MV-4-11 (cell line): ENCODE results near the gene ZRANB3.
"Not testable (repeated sequence)": the region's sequence is repeated elsewhere in the genome, so short reads cannot be mapped to it uniquely, and the experiment has no call there.

Experiments used
- DNase-seq: peaks from one replicate; lab custom pipeline; 2025; lab: John Stamatoyannopoulos, UW

The ZRANB3 gene

DNA sequence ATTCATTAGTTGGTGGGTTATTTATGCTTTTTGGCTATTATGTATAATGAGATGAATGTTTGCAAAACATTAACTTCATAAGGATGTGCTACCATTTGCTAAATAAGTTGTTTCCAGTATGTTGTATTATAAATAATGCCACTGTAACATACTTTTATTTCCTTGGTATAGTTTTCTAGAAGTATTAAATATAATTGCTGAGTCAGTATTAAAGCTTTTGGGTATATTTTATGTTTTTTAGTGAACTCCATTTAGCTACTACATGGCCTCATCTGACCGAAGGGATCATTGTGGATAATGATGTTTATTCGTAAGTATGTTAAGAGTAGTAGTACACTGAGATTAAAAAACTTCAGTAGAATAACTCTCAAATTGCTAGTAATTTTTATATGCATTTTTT lies 405.1 kb downstream of the ZRANB3 start:
- DNase-seq = no peak

DNA sequence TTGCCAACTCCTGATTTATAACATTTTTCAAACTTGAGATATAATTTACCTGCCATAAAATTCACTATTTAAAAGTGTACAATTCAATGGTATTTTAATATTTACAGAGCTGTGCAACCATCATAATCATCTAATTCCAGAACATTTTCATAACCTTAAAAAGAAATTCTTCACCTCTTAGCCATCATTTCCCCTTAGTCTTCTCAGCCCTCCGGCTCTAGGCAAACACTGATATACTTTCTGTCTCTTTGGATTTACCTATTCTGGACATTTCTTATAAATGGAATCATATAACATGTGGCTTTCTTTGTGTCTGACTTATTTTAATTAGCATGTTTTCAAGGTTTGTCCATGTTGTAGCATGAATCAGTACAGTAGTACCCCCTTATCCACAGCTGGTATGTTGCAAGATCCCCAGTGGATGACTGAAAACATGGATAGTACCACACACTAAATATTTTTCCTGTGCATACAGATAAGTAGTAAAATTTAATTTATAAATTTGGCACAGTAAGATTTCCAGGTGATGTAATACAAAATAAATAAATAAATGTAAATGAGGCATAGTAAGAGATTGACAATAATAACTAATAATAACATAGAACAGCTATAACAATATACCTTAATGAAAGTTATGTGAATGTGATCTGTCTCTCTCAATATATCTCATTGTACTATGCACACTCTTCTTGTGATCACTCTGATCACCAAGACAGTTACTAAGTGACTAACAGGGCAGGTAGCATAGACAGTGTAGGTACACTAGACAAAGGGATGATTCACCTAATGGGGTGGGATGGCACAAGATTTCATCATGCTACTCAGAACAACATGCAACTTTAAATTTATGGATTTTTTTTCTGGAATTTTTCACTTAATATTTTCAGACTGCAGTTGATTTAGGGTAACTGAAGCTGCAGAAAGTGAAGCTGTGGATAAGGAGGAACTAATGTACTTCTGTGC lies 405.8 kb downstream of the ZRANB3 start:
- DNase-seq = no peak

DNA sequence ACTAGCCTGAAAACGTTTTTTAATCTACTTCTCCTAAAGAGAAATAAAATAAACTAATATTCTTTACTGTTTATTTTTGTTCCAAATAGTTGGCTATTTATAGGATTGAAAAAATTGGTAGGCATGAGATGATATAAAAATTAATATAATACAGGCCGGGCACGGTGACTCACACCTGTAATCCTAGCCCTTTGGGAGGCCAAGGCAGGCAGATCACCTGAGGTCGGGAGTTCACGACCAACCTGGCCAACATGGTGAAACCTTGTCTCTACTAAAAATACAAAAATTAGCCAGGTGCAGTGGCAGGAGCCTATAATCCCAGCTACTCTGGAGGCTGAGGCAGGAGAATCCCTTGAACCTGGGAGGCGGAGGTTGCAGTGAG lies 409.4 kb downstream of the ZRANB3 start:
- DNase-seq = not testable (repeated sequence)

DNA sequence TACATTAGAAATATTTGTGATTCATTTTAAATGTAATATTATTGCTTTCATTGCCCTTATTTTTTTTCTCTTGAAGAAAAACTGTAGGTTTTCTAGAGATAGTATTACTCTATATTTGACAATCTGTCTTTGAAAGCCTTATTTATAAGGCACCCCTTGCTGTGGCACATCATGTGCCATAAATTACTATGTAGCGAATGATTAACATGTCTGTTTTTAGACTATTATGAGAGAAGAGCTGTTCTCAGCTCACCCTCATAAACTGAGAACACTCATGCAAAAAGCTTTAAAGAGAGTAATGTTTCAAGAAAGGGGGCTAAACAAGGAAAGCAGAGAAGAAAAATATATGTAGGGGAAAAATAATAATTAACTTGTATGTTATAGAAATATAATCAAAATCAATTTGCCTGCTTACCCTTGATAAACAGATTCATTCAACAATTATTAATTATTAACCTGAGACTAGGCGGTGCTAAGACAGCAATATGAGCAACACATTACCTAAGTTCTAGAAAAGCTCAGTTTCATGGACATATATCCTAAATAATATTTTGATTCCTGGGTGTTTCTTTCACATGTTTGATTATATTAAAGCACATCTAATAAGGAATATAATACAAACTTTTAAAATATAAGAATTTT lies 409.9 kb downstream of the ZRANB3 start:
- DNase-seq = no peak

DNA sequence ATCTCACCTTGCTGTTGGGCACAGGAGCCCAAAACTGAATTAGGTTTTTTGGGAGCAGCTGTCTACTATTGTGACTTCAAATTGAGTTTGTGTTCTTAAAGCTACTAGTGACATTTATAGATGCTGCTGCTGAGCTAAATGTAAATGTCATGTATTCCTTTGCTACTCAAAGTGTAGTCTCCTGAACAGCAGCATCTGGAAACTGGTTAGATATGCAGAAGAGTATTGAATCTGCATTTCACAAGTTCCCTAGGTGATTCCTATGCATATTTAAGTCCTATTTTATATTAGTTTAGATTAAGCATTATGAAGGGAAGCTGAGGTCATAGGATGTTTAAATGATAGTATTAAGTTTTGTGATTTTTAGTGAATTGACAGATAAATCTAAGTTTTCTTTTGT lies 411.4 kb downstream of the ZRANB3 start:
- DNase-seq = no peak

DNA sequence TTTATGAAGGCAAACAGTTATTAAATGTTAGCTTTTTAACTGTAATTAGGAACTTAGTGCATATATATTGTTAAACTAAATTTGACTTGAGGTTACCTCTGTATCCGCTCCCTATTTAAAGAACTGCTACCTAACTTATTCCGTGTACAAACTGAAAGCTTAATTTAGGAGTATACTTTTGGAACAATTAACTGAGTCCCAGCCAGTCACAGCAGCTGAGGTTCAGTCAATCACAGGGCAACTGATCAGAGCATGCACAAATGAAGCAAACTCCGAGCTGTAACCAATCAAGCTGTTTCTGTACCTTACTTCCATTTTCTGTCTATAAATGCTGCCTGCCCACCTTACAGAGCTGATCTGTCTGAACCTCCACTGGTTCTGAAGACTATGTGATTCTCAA lies 417.7 kb downstream of the ZRANB3 start:
- no peak for DNase-seq

DNA sequence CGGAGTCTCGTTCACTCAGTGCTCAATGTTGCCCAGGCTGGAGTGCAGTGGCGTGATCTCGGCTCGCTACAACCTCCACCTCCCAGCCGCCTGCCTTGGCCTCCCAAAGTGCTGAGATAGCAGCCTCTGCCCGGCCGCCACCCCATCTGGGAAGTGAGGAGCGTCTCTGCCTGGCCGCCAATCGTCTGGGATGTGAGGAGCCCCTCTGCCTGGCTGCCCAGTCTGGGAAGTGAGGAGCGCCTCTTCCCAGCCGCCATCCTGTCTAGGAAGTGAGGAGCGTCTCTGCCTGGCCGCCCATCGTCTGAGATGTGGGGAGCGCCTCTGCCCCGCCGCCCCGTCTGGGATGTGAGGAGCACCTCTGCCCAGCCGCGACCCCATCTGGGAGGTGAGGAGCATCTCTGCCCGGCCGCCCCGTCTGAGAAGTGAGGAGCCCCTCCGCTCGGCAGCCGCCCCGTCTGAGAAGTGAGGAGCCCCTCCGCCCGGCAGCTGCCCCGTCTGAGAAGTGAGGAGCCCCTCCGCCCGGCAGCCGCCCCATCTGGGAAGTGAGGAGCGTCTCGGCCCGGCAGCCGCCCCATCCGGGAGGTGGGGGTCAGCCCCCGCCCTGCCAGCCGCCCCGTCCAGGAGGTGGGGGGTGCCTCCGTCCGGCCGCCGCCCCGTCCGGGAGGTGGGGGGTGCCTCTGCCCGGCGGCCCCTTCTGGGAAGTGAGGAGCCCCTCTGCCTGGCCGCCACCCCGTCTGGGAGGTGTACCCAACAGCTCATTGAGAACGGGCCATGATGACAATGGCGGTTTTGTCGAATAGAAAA lies 425.3 kb downstream of the ZRANB3 start:
- not testable (repeated sequence) for DNase-seq

DNA sequence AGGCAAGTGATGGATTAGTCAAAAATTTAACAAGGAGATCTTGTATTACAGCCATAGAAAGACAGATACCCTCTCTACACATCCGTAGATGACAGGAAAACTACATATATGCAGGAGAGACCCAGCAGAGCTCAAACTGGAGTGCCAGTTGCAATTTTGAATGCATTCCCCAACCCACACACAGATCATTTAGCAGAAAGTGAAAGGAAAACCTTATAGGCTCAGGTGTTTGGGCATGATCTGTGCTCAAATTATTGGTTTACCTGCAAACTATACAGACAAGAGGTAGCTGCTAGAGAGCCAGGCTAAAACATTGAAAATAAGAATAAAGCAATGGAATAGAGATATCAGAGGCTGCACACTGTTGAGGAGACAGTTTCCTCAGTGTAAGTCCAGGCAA lies 427.2 kb downstream of the ZRANB3 start:
- no peak for DNase-seq

DNA sequence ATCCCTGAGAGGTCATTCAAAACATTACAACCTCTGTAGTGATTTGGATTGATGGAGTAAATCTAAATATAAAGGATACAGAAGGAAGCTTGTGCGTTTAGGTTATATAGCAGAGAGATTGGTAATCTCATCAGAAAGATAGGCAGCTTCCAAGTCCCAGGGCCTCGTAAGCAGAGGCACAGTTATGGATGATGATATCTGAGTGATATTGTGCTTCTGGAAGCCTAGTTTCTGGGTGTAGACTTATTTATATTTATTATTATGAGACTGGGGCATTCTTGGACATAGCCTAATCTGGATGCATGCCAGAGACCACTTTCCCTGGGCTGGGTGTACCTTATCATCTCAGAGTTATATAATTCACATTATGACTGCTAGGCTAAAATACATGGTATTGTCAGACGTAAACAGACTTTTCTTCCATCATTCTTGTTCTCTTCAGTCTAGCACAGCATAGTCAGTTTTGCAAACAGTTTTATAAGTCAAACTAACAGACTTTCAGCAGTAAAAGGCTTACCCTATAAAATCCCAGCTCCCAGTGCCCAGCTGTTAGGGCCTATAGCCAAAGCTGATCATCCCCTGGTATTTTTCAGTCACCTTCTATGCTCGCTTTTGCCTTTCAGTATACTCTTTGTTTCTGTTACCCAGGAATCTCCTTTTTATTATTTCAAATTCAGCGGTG lies 431.1 kb downstream of the ZRANB3 start:
- no peak for DNase-seq

DNA sequence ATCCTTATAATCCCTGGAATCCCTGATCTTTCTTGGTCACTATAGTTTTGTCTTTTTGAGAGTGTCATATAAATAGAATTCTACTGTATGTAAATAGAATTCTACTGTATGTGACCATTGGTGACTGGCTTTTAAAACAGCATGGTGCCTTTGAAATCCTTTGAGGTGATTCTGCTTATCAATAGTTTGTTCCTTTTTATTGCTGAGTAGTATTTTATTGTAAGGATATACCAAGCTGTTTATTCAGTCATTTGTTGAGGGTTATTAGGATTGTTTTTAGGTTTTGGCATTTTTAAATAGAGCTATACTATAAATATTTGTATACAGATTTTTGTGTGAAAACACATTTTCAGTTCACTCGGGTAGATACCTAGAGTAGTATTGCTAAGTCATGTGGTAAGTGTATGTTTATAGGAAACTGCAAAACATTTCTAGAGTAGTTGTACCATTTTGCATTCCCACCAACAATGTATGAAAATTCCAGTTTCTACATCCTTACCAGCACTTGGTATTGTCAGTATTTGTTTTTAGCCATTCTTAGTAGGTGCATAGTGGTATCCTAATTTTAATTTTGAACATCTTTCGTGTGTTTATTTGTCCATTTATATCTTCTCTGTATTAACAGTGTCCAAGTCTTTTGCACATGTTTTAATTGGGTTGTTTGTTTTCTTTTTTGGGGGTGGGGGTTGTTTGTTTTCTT lies 433.3 kb downstream of the ZRANB3 start:
- DNase-seq = no peak

DNA sequence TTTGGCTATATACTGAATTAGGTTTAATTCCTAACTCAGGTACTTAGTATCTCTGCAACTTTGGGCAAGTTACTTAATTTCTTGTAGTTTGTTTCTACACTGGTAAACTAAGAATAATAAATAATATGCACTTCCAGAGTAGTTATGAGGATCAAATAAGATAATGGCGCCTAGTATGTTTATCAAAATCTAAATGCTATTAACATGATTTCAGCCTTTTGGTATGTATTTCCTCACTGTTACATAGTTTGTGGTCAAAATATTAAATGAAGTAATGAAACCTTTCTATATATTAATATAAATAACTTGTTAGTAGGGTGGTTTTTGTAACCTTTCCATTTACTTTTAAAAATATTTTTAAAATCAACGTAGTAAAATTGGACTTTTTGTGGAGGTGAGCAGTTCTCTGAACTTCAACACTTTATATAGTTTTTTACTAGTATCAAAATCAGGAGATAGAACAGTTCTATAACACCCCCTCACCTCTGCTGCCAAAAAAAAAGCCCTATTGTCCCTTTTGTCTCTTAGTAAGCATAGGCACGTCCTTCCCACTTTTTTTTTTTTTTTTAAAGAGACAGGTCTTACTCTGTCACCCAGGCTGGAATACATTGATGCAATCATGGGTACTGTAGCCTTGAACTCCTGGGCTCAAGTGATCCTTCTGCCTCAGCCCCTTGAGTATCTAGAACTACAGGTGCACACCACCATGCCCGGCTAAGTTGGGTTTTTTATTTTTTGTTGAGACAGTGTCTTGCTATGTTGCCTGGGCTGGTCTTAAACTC lies 434.2 kb downstream of the ZRANB3 start:
- DNase-seq = no peak

DNA sequence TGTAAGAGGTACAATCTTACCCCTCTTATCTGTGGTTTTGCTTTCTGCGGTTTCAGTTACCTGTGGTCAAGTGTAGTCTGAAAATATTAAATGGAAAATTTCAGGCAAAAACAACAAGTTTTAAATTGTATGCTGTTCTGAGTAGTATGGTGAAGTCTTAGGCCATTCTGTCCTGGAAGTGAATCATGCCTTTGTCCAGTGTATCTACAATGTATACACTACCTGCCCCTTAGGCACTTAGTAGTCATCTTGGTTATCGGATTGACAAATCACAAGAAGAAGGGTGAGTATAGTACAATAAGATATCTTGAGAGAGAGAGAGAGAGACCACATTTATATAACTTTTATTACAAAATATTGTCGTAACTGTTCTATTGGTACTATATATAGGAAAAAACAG lies 435.4 kb downstream of the ZRANB3 start:
- DNase-seq = no peak

DNA sequence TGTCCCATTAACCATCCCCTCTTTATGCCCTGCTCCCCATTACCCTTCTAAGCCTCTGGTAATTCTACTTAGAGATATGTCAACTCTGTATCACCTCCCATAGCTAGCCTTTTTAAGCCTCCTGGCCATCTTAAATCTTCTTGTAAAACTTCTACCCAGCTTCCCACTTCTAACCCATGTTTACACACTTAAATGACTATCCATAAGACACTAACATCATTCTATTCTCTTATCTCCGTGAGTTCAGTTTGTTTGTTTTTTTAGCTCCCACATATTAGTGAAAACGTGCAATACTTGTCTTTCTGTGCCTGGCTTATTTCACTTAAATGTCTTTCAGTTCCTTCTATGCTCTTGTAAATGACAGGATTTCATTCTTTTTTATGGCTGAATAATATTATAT lies 436.5 kb downstream of the ZRANB3 start:
- no peak for DNase-seq

DNA sequence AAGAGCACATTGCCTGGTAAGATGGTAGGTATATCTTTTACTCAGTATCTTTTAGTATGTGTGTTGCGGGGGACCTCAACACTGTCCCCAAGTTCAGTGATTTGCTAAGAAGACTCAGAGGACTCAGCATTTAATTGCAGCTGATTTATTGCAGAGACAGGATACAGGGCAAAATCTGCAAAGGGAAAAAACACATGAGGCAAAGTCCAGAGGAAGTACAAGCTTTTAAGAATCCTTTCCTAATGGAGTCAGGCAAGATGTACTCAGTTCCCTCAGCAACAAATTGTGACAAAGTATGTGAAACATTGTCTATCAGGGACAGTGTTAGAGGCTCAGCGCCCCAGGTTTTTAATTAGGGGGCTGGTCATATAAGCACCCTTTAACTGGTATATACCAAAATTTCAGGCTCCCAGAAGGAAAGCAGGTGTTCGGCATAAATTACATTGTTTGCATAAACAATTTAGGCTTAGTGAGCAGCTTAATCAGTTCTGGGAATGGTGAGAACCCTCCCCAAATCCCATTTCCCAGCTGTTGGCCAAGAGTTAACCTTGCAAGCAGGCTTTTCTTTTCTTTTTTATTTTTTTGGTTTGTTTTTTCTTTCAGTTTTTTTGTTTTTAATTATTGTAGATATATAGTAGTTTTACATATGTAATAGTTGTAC lies 437.2 kb downstream of the ZRANB3 start:
- DNase-seq = no peak

DNA sequence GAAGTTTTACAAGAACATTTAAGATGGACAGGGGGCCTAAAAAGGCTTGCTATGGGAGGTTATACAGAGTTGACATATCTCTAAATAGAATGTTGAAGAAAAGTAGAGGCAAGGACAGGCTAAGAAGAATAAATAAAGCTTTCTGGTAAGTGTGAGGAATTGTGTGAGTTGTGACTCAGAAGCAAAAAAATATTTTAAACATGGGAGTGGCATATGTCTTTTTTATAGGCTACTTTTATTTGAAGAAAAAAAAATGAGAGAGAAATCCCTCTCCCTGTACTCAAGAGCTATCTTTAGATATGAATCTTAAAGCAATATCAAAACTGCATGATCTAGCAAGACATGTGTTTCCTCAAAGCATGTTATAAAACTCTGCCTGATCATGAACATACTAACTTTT lies 437.8 kb downstream of the ZRANB3 start:
- DNase-seq = no peak

DNA sequence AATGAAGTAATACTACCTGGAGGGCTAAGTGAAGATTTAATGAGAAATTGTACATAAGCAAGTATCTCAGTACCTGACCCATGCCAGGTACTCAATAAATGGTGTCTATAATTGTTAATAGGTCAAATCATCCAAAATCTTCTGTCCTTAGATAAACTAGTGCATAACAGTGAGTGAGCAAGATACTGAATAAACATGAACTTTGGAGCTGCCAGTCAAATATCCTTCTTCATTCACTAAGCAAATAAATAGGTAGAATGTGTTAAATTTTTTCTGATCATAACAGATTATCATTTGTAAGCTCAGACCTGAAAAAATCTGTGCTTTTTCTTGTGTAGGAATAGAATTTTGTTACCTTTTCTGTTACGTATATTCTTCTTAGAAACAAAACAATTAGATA lies 439.3 kb downstream of the ZRANB3 start:
- DNase-seq = no peak

DNA sequence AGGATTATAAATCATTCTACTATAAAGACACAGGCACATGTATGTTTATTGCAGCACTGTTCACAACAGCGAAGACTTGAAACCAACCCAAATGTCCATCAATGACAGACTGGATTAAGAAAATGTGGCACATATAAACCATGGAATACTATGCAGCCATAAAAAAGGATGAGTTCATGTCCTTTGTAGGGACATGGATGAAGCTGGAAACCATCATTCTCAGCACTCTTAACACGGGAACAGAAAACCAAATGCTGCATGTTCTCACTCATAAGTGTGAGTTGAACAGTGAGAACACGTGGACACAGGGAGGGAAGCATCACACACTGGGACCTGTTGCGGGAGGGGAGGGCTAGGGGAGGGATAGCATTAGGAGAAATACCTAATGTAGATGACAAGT lies 441.4 kb downstream of the ZRANB3 start:
- DNase-seq = not testable (repeated sequence)
